ENCODE measurements around the gene FCAMR. TPM values are rescaled to one million over a fixed set of nuclear protein-coding genes. Genes with fewer than 3 reads are reported as not detected.

FCAMR gene
- total and polyA plus RNA-seq, 2 experiments from 2014 or later = not detected

DNA sequence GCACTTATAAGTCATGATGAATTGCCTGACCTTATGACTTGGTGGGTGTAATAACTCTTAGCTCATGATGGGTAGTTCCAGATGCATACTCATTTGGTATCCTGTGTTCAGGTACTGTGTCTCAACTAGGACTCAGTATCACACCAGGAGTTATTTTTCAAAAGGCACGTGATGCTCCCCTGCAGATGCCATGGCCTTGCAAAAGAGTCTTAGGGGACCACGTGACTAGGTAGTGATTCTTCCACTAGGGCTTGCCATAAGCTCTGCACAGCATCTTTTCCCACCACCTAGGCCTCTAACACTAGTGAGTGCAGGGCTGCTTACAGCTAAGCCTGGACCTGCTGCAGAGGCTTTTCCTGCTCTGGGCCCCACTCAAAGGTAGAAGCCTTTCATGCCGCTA, 3.9 kb upstream of the FCAMR start:
- peaks cover 45% of the 10 kb centered on the region for H3K27me3 ChIP-seq (replicated peaks; ENCODE audit: insufficient read depth)
- no peaks in the 10 kb centered on the region for H3K36me3 ChIP-seq (ENCODE audit: low read depth)
- in situ Hi-C loops (cut with MboI) = no loop called here
- H3K79me2 ChIP-seq (ENCODE audit: insufficient read depth) = no peaks in the 10 kb centered on the region
- no peak for DNase-seq
- TF ChIP-seq EZH2 (IDR thresholded peaks at IDR 0.05; ENCODE audit: insufficient read depth, poor library complexity, severe bottlenecking) (no peak), EZH2phosphoT487 (IDR thresholded peaks at IDR 0.05; ENCODE audit: insufficient read depth, low read depth) (no peak)
- no peak overlapping the region for H3K27ac ChIP-seq
- H4K20me1 ChIP-seq (ENCODE audit: insufficient read depth) = no peaks in the 10 kb centered on the region
- no peaks in the 10 kb centered on the region for H3K9me2 ChIP-seq (ENCODE audit: insufficient read depth)
- no peak overlapping the region for H3K4me3 ChIP-seq
- no peak overlapping the region for H2AFZ ChIP-seq
- no peak overlapping the region for H3K4me2 ChIP-seq (ENCODE audit: unreplicated experiment)
- no peaks in the 10 kb centered on the region for H3K9me3 ChIP-seq (ENCODE audit: low read depth)
- no peak overlapping the region for H3K9ac ChIP-seq
- WGBS, 2 experiments (ENCODE audit: low coverage in 1 of 2, low lambda C conversion rate in 2 of 2, missing lambda C conversion rate in 2 of 2) = 51 to 58% methylated on average over 3 of the region's 3 CpGs
- H3F3A ChIP-seq (ENCODE audit: insufficient read depth) = no peaks in the 10 kb centered on the region
- H3K4me1 ChIP-seq (ENCODE audit: insufficient read depth) = no peaks in the 10 kb centered on the region

DNA sequence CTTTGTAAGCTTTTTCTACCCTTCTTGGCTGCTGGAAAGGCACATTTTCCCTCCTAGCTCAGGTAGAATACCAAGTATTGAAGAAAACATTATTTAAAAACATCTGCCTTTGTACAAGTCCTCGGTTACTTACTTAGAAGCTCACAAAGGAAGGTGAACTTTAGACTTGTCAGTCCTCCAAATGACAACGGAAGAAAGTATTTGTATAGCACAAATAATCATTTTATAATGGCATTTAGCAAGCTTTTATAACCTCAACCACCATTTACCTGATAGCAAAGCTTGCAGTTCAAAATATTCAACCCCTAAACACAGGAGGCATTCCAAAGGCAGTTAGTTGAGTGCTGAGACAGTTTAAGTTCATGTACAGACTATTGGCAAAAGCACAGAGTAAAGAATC, 2.5 kb upstream of the FCAMR start:
- H3K79me2 ChIP-seq (ENCODE audit: insufficient read depth) = no peaks in the 10 kb centered on the region
- no peak overlapping the region for H3K27ac ChIP-seq
- no peaks in the 10 kb centered on the region for H3K9me3 ChIP-seq (ENCODE audit: low read depth)
- H3K36me3 ChIP-seq (ENCODE audit: low read depth) = no peaks in the 10 kb centered on the region
- no peaks in the 10 kb centered on the region for H4K20me1 ChIP-seq (ENCODE audit: insufficient read depth)
- in situ Hi-C loops (cut with MboI) = no loop called here
- H3K4me3 ChIP-seq = no peak overlapping the region
- H3F3A ChIP-seq (ENCODE audit: insufficient read depth) = no peaks in the 10 kb centered on the region
- 52 to 59% methylated on average over 2 of the region's 2 CpGs for WGBS, 2 experiments (ENCODE audit: low coverage in 1 of 2, low lambda C conversion rate in 2 of 2, missing lambda C conversion rate in 2 of 2)
- peaks cover 41% of the 10 kb centered on the region for H3K27me3 ChIP-seq (replicated peaks; ENCODE audit: insufficient read depth)
- TF ChIP-seq EZH2 (IDR thresholded peaks at IDR 0.05; ENCODE audit: insufficient read depth, poor library complexity, severe bottlenecking) (no peak), EZH2phosphoT487 (IDR thresholded peaks at IDR 0.05; ENCODE audit: insufficient read depth, low read depth) (no peak)
- no peak overlapping the region for H2AFZ ChIP-seq
- H3K9me2 ChIP-seq (ENCODE audit: insufficient read depth) = no peaks in the 10 kb centered on the region
- no peak overlapping the region for H3K9ac ChIP-seq
- H3K4me2 ChIP-seq (ENCODE audit: unreplicated experiment) = no peak overlapping the region
- DNase-seq = no peak
- no peaks in the 10 kb centered on the region for H3K4me1 ChIP-seq (ENCODE audit: insufficient read depth)

DNA sequence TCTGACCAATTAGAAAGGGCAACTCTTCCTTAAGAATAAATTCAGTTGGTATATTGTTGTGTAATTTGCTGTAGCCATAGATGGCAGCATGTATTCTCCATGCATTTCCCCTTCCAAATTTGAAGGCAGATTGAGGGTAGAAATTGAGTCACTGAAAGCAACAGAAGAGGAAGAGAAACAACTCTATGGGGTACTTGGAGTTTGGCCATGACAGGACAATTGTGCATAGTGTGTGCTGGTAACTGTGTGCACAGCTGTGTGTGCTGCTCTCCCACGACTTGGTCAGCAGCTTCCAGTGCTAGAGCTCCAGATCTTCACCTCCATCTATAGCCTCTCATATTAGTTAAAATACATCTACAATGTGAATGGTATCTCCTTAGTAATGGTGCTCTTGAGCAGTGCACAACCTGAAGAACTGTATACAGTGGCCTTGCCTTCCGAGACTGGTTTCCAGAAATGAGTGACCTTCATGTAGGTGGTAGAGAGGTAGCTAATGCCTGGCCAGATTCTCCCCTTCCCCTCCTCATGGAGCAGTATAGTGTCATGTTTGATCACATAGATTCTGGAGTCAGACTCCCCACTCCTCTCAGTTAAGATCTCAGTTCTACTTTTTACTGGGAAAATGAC, 882 bp upstream of the FCAMR start:
- Histone ChIP-seq H3K9ac (no peak overlapping the region), H3K4me1 (ENCODE audit: insufficient read depth) (no peaks in the 10 kb centered on the region), H3K9me2 (ENCODE audit: insufficient read depth) (no peaks in the 10 kb centered on the region), H3K27me3 (replicated peaks; ENCODE audit: insufficient read depth) (peaks cover 31% of the 10 kb centered on the region), H3K9me3 (ENCODE audit: low read depth) (no peaks in the 10 kb centered on the region), H4K20me1 (ENCODE audit: insufficient read depth) (no peaks in the 10 kb centered on the region), H3K4me2 (ENCODE audit: unreplicated experiment) (no peak overlapping the region), H3K27ac (no peak overlapping the region), H3F3A (ENCODE audit: insufficient read depth) (no peaks in the 10 kb centered on the region), H3K79me2 (ENCODE audit: insufficient read depth) (no peaks in the 10 kb centered on the region), H3K4me3 (no peak overlapping the region), H3K36me3 (ENCODE audit: low read depth) (no peaks in the 10 kb centered on the region), H2AFZ (no peak overlapping the region)
- TF ChIP-seq EZH2phosphoT487 (IDR thresholded peaks at IDR 0.05; ENCODE audit: insufficient read depth, low read depth) (no peak), EZH2 (IDR thresholded peaks at IDR 0.05; ENCODE audit: insufficient read depth, poor library complexity, severe bottlenecking) (no peak)
- in situ Hi-C loops (cut with MboI) = no loop called here
- no peak for DNase-seq
- WGBS, 2 experiments (ENCODE audit: low coverage in 1 of 2, low lambda C conversion rate in 2 of 2, missing lambda C conversion rate in 2 of 2) = 52 to 58% methylated on average over 2 of the region's 2 CpGs

GRCh38 chr1:206969090-206969489, 1.2 kb downstream of the FCAMR start:
- Histone ChIP-seq H2AFZ (no peak overlapping the region), H3K27ac (no peak overlapping the region), H3K4me1 (ENCODE audit: insufficient read depth) (no peaks in the 10 kb centered on the region), H3K79me2 (ENCODE audit: insufficient read depth) (no peaks in the 10 kb centered on the region), H3K27me3 (replicated peaks; ENCODE audit: insufficient read depth) (peaks cover 31% of the 10 kb centered on the region), H3F3A (ENCODE audit: insufficient read depth) (no peaks in the 10 kb centered on the region), H3K9me3 (ENCODE audit: low read depth) (no peaks in the 10 kb centered on the region), H3K9ac (no peak overlapping the region), H3K4me2 (ENCODE audit: unreplicated experiment) (no peak overlapping the region), H3K36me3 (ENCODE audit: low read depth) (no peaks in the 10 kb centered on the region), H3K4me3 (no peak overlapping the region), H4K20me1 (ENCODE audit: insufficient read depth) (no peaks in the 10 kb centered on the region), H3K9me2 (ENCODE audit: insufficient read depth) (no peaks in the 10 kb centered on the region)
- 37 to 42% methylated on average over 5 of the region's 5 CpGs for WGBS, 2 experiments (ENCODE audit: low coverage in 1 of 2, low lambda C conversion rate in 2 of 2, missing lambda C conversion rate in 2 of 2)
- DNase-seq = no peak
- in situ Hi-C loops (cut with MboI) = no loop called here
- TF ChIP-seq EZH2 (IDR thresholded peaks at IDR 0.05; ENCODE audit: insufficient read depth, poor library complexity, severe bottlenecking) (no peak), EZH2phosphoT487 (IDR thresholded peaks at IDR 0.05; ENCODE audit: insufficient read depth, low read depth) (no peak)

Measured in GM23248 (cell line).